Measurements from ENCODE around the gene PBLD.

The PBLD gene

GRCh38 chr10:68332259-68333057, at the start of gene PBLD:
PBLD (minus strand) TSS chr10:68332928; CDS start chr10:68306844, 26,084 bp downstream.
- DNase-seq (ENCODE audit: low read depth in 2 of 2), result peak; percentile 12 to 41

DNA sequence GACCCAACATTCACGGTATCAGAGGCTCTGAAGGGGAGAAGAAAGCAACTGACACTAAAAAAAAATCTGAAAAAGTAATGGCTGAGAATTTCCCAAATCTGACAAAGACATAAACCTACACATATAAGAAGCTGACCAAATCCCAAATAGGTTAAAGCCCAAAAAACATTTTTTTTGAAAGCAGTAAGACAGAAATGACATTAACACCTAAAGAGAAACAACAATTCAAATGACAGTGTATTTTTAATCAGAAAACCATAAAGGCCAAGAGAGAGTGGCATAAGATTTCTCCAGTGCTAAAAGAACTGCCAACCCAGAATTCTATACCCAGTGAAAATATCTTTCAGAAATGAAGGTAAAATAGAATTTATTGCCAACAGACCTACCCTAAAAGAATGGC, 38.9 kb upstream of the PBLD start:
- DNase-seq (ENCODE audit: low read depth in 2 of 2), result no peak

DNA sequence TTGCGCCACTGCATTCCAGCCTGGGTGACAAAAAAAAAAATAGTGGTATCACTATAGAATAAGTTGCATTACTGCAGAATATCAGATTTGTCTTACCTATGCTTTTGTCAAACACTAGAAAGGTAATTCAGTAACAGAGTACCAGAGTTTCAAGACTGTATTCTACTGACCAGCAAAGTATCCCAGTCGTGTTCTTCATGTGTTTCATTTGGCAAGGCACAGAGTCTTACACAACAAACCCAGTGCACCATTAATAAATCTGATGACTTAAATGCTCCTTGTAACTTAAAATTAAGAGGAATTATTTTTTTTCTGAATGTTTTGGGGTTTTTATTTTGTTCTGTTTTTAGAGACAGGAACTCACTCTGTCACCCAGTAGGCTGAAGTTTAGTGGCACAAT, 34.4 kb upstream of the PBLD start:
- no peak for DNase-seq (ENCODE audit: low read depth in 2 of 2)

DNA sequence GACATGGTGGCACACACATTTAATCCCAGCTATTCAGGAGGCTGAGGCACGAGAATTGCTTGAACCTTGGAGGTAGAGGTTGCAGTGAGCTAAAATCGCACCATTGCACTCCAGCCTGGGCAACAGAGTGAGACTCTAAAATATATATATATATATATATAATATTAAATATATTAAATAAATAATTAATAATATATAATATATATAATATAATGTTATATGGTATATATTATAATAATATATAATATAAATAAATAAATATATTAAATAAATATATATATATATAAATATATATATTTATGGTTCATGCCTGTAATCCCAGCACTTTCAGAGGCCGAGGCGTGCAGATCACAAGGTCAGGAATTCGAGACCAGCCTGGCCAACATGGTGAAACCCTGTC, 33.9 kb upstream of the PBLD start:
- no peak for DNase-seq (ENCODE audit: low read depth in 2 of 2)

- DNase-seq (ENCODE audit: low read depth in 2 of 2), result no peak
Observed at GRCh38 chr10:68365611-68366010, 32.9 kb upstream of the PBLD start.

DNA sequence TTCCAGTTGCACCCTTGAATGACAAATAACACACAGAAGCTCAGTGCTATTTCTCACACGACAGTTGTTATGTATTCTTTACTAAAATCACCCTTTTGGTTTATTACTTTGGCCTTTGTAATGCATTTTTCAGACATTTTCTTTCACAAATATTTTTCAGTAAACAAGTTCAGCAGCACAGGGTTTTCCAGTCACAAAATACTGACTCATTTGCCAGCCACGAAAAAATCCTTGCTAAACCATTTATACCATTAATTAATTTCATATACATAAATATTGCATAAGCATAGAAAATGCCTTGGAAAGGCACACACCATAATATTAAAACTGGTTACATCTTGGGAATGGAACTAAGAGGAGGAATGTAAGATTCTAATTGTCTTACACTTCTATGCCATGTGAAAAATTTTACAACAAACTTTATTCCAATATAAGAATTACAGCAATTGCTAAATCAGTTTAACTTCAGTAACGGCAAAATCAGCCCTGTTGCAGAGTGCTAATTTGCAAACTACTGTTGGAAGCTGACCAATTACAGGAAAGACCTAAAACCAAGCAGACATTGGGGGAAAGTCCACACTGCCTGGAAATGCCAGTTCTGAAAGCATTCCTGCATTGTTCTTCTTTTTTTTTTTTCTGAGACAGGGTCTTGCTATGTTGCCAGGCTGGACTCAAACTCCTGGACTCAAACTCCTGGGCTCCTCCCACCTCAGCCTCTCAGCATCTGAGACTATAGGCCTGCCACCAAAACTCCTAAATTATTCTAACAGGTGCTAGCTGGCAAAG, 31.6 kb upstream of the PBLD start:
- DNase-seq (ENCODE audit: low read depth in 2 of 2), result no peak

- no peak for DNase-seq (ENCODE audit: low read depth in 2 of 2)
Observed at GRCh38 chr10:68362590-68362989, 29.9 kb upstream of the PBLD start.

DNA sequence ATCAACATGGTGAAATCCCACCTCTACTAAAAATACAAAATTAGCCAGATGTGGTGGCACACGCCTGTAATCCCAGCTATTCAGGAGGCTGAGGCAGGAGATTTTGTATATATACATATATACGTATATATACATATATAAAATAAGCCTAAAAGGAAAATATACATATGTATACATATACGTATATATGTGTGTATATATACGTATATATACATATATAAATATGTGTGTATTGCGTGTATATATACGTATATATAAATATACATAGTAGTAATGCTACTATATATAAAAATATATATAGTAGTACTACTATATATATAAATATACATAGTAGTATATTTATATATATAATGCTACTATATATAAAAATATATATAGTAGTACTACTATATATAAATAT, 26.5 kb upstream of the PBLD start:
- no peak for DNase-seq (ENCODE audit: low read depth in 2 of 2)

GRCh38 chr10:68353537-68353936, 20.8 kb upstream of the PBLD start:
- DNase-seq (ENCODE audit: low read depth in 2 of 2), result no peak

DNA sequence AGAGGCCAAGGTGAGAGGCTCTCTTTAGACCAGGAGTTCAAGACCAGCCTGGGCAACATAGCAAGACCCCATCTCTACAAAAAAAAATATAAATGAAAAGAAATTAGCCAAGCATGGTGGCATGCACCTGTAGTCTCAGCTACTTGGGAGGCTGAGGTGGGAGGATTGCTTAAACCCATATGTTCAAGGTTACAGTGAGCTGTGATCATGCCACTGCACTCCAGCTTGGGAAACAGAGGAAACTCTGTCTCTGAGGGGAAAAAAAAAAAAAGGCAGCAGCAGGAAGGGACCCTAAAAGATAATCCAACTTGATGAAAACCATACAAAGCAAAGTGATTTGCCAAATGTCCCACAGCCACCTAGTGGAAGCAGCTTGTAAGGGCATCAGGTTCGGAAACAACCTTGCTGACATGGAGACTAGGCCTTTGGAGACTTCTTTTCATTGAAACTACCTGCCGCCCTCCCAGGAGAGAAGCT, 15.6 kb upstream of the PBLD start:
- DNase-seq (ENCODE audit: low read depth in 2 of 2), result peak; percentile 9 to 13

- DNase-seq (ENCODE audit: low read depth in 2 of 2), result no peak
Observed at GRCh38 chr10:68346774-68347173, 14.0 kb upstream of the PBLD start.

DNA sequence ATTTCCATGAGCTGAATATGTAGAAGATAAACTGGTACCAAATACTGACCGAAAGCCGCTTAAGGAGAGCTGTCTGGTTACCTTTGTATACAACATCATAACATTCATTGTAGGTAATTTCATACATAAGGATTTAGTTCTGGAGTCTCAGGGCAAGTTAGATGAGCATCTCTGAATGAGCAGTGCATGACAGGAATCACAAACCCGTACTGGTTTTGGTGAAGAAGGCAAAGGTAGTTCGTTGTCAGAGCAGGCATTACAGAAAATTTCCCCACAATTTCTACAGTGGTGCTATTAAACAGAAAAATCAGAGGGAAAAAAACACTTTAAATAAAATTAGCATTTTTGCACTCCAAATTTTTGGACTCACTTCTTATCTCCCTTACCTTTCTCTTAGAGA, 12.9 kb upstream of the PBLD start:
- DNase-seq (ENCODE audit: low read depth in 2 of 2), result no peak

GRCh38 chr10:68342909-68343516, 10.3 kb upstream of the PBLD start:
- no peak for DNase-seq (ENCODE audit: low read depth in 2 of 2)

GRCh38 chr10:68340358-68341080, 7.8 kb upstream of the PBLD start:
- no peak for DNase-seq (ENCODE audit: low read depth in 2 of 2)

- DNase-seq (ENCODE audit: low read depth in 2 of 2), result no peak
Observed at GRCh38 chr10:68336754-68337351, 4.1 kb upstream of the PBLD start.

GRCh38 chr10:68334672-68335467, 2.1 kb upstream of the PBLD start:
- DNase-seq (ENCODE audit: low read depth in 2 of 2), result no peak

- no peak for DNase-seq (ENCODE audit: low read depth in 2 of 2)
Observed at GRCh38 chr10:68333440-68334431, 1.0 kb upstream of the PBLD start.

DNA sequence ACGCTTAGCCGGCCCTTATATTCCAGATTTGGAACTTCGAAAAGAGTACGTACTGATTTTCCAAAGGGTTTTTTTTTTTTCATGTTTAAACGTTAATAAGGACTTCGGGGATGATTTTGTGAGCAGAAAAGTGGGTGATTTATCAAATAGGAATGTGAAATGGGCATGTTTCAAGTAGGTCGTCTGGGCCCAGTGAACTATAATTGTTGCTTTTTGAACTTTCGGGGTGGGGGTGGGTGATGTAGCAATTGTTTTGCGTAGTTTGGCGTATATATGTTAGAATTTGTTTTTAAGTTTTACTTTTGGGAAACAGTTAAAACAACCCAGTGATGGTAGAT, 299 bp upstream of the PBLD start:
- DNase-seq (ENCODE audit: low read depth in 2 of 2), result no peak

DNA sequence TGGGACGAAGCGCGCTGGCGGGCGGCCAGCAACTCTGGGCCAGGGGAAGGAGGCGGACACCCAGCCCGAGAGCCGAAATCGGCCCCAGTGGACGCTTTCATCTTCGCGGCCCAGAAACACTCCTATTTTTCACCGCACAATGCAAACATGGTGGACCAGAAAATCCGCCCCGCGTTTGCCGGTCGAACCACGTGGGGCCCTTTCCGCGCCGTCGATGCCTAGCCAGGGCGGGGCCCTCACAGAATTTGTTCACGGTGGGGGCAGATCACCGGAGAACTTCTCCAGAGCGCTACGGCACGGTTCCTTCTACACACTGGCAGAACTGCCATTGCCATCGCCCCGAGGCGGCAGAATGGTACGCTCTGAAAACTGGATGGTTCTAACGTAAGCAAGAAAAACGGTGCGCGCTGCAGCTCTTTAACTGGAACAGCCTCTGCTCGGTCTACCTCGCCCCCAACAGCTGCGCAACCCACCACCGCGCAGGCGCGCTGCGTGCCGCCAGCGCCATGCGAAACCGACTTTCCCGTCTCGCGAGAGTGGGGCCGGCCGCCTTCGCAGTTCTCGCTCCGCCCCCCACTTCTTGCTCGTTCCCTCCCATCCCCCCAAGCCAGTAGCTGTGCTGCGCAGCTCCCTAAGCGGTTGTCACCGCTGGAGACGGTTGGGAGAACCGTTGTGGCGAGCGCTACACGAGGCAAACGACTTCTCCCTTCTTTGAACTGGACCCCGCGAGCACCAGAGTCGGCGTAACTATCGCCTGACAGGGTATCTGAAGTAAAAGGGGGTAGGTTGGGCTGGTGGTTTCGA, 1.1 kb downstream of the PBLD start, which contains the start of gene HNRNPH3:
Gene HNRNPH3, plus strand, starts transcription at position 610 of the 804 bp plus-strand sequence. CDS start 5,158 bp downstream, outside the sequence.
- peak; percentile 97 for DNase-seq (ENCODE audit: low read depth in 2 of 2)
